ENCODE results near the gene UFM1. TPM values are rescaled to one million over a fixed set of nuclear protein-coding genes. Genes with fewer than 3 reads are reported as not detected.
A peak's percentile ranks its signal among the peaks of the same experiment; 100 is the strongest.

Gene UFM1
- total and polyA plus RNA-seq, 2 of the 13 experiments (the other 11 are each of a cell fraction or from before 2014, with no cell fraction given): 42.6 to 47.0 TPM

DNA sequence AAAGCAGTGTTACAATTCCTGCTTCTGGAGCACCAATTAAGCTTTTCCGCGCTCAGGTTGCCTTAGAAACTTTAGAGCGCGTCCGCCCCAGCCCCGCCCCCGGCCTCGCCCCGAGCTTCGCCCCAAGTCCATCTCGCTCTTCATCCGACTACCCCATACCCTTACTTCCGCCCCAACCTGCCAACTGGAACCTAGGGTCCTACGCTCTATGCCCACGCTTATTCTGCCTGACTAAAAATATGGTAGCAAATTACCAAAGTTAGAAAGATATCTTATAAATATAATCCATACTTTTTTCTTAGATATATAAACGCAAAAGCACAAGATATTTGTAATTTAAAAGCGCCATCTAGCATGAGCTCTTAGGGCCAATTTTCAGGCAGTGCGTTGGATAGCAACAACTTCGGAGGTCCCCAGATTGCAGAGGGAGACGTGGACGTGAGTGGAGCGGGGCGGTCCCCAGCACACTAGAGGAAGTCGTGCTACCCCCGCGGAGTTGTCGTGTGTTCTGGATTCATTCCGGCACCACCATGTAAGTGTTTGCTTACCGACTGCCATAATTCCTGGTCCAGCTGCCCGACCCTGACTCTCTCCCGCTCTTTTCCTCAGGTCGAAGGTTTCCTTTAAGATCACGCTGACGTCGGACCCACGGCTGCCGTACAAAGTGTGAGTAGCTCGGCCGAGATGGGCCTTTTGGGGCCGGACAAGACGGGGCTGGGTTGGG is at the start of gene UFM1 (continued):
- no peak for TF ChIP-seq ZNF512B (CRISPR knock-in tag; IDR thresholded peaks at IDR 0.05; ENCODE audit: borderline replicate concordance)
- peak; percentile 79 for TF ChIP-seq THAP11 (CRISPR knock-in tag; IDR thresholded peaks at IDR 0.05)
- TF ChIP-seq ZNF800 (CRISPR knock-in tag; IDR thresholded peaks at IDR 0.05): no peak
- no peak for TF ChIP-seq ZNF607 (CRISPR knock-in tag; IDR thresholded peaks at IDR 0.05; ENCODE audit: borderline replicate concordance)
- TF ChIP-seq ZEB1 (IDR thresholded peaks at IDR 0.05; ENCODE audit: insufficient replicate concordance, low read depth): no peak
- no peak; the same call in 1 of the 2 replicates for TF ChIP-seq CHD4 (IDR thresholded peaks at IDR 0.05; ENCODE audit: borderline replicate concordance, low read length)
- TF ChIP-seq TOE1 (CRISPR knock-in tag; IDR thresholded peaks at IDR 0.05): no peak
- no peak for TF ChIP-seq ZC3H4 (CRISPR knock-in tag; IDR thresholded peaks at IDR 0.05; ENCODE audit: borderline replicate concordance)
- peak; percentile 74; the same call in 1 of the 2 replicates for TF ChIP-seq EHMT2 (IDR thresholded peaks at IDR 0.05; ENCODE audit: borderline replicate concordance, low read depth, low read length)
- no peak for TF ChIP-seq REXO4 (CRISPR knock-in tag; IDR thresholded peaks at IDR 0.05; ENCODE audit: borderline replicate concordance)
- TF ChIP-seq MTF1 (CRISPR knock-in tag; IDR thresholded peaks at IDR 0.05): no peak
- TF ChIP-seq ZNF496 (CRISPR knock-in tag; IDR thresholded peaks at IDR 0.05; ENCODE audit: insufficient replicate concordance): no peak
- no peak for TF ChIP-seq ZFP1 (CRISPR knock-in tag; IDR thresholded peaks at IDR 0.05)
- no peak for TF ChIP-seq TGIF2 (CRISPR knock-in tag; IDR thresholded peaks at IDR 0.05)
- no peak for TF ChIP-seq ZBTB1 (CRISPR knock-in tag; IDR thresholded peaks at IDR 0.05; ENCODE audit: borderline replicate concordance)
- TF ChIP-seq ZNF557 (CRISPR knock-in tag; IDR thresholded peaks at IDR 0.05): no peak
- no peak for TF ChIP-seq ETV5 (CRISPR knock-in tag; IDR thresholded peaks at IDR 0.05; ENCODE audit: borderline replicate concordance)
- no peak for TF ChIP-seq NAIF1 (CRISPR knock-in tag; IDR thresholded peaks at IDR 0.05; ENCODE audit: borderline replicate concordance)
- TF ChIP-seq SMAD3 (CRISPR knock-in tag; IDR thresholded peaks at IDR 0.05): no peak
- no peak for TF ChIP-seq PCBP1 (IDR thresholded peaks at IDR 0.05; ENCODE audit: borderline replicate concordance, low read depth, low read length)
- 0 out of 2 replicates have a peak, but pooled peaks have one; percentile 20 for TF ChIP-seq NFKB2 (CRISPR knock-in tag; IDR thresholded peaks at IDR 0.05; ENCODE audit: borderline replicate concordance)
- TF ChIP-seq SMARCC2 (IDR thresholded peaks at IDR 0.05): no peak
- TF ChIP-seq MEIS1 (CRISPR knock-in tag; IDR thresholded peaks at IDR 0.05; ENCODE audit: borderline replicate concordance): no peak
- no peak for TF ChIP-seq ZNF207 (IDR thresholded peaks at IDR 0.05; ENCODE audit: borderline replicate concordance)
- TF ChIP-seq, protein P1, sequence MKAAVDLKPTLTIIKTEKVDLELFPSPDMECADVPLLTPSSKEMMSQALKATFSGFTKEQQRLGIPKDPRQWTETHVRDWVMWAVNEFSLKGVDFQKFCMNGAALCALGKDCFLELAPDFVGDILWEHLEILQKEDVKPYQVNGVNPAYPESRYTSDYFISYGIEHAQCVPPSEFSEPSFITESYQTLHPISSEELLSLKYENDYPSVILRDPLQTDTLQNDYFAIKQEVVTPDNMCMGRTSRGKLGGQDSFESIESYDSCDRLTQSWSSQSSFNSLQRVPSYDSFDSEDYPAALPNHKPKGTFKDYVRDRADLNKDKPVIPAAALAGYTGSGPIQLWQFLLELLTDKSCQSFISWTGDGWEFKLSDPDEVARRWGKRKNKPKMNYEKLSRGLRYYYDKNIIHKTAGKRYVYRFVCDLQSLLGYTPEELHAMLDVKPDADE (CRISPR knock-in tag; IDR thresholded peaks at IDR 0.05): no peak
- no peak for TF ChIP-seq RFXANK (CRISPR knock-in tag; IDR thresholded peaks at IDR 0.05)
- TF ChIP-seq ATRX (CRISPR knock-in tag; IDR thresholded peaks at IDR 0.05; ENCODE audit: borderline replicate concordance): no peak

Measured in HepG2 (cell line).